A673 (cell line): ENCODE data around the gene ROBO2. TPM values are rescaled to one million over a fixed set of nuclear protein-coding genes. Genes with fewer than 3 reads are reported as not detected.

ENCODE experiments used
- BruUV-seq: library from RNA; stranded (reverse); fragments of 400-500 nt; replicated peaks from 2 replicates; lab custom pipeline; 2021; lab: Mats Ljungman, UMichigan
- CTCF ChIA-PET: fragments of 300-600 bp; sonication (Branson Sonifier 250); formaldehyde crosslinking; loops from one replicate; lab custom pipeline; 2022; ENCODE audit warnings: antibody characterized with exemption; lab: Charles Lee
- POLR2A ChIA-PET: fragments of 300-600 bp; sonication (Branson Sonifier 250); formaldehyde crosslinking; loops from one replicate; lab custom pipeline; 2022; ENCODE audit warnings: antibody characterized with exemption; ENCODE audit not compliant: low non-redundant PET; lab: Charles Lee
- DNase-seq: peaks from one replicate; pipeline ENCODE4 v3.0.0-alpha.2; 2015; ENCODE audit warnings: low spot score
- H3K27ac ChIP-seq: fragments of 200-600 bp; sonication (generic); 2 replicates; pipeline ENCODE4 v1.5.1; 2016; ENCODE audit warnings: mixed run types, low read depth, mild to moderate bottlenecking, mixed read lengths, antibody characterized with exemption, low read length; ENCODE audit not compliant: poor library complexity, severe bottlenecking
- H3K27me3 ChIP-seq: fragments of 200-600 bp; sonication (generic); replicated peaks from 2 replicates; pipeline ENCODE4 v1.6.1; 2017; ENCODE audit warnings: mixed run types, low read depth, mild to moderate bottlenecking, mixed read lengths, antibody characterized with exemption, low read length; ENCODE audit not compliant: insufficient read depth, poor library complexity
- H3K36me3 ChIP-seq: fragments of 200-600 bp; sonication (generic); 2 replicates; pipeline ENCODE4 v1.6.1; 2016; ENCODE audit warnings: mixed run types, mild to moderate bottlenecking, mixed read lengths, antibody characterized with exemption, low read length; ENCODE audit not compliant: insufficient read depth, poor library complexity, severe bottlenecking
- H3K4me1 ChIP-seq: fragments of 200-600 bp; sonication (generic); 2 replicates; pipeline ENCODE4 v1.6.1; 2017; ENCODE audit warnings: mixed run types, mild to moderate bottlenecking, mixed read lengths, antibody characterized with exemption, low read length; ENCODE audit not compliant: insufficient read depth, poor library complexity, severe bottlenecking
- H3K4me3 ChIP-seq: fragments of 200-600 bp; sonication (generic); 2 replicates; pipeline ENCODE4 v1.5.1; 2016; ENCODE audit warnings: low read depth, mixed run types, mild to moderate bottlenecking, mixed read lengths, low read length; ENCODE audit not compliant: poor library complexity, severe bottlenecking
- H3K9me3 ChIP-seq: fragments of 200-600 bp; sonication (generic); 2 replicates; pipeline ENCODE4 v1.6.1; 2016; ENCODE audit warnings: mixed run types, low read depth, mild to moderate bottlenecking, mixed read lengths, antibody characterized with exemption, low read length; ENCODE audit not compliant: poor library complexity, severe bottlenecking
- EZH2 ChIP-seq: fragments of 200-600 bp; sonication (generic); IDR thresholded peaks from 2 replicates; pipeline ENCODE4 v1.6.1; 2017; ENCODE audit warnings: borderline replicate concordance, low read depth, mild to moderate bottlenecking, mixed read lengths, antibody characterized with exemption, low read length; ENCODE audit not compliant: poor library complexity, severe bottlenecking
- intact Hi-C: fragments of 100-400 bp; cut with micrococcal nuclease; formaldehyde crosslinking; loops from one replicate; pipeline ENCODE4 v1.10.0; 2022; ENCODE audit not compliant: unreplicated experiment
- total RNA-seq: library from RNA; stranded (reverse); gene quantifications from 2 replicates; pipeline ENCODE4 v1.2.3, GENCODE V29; 2021
- TF ChIP-seq, protein P1 (sequence below): fragments of 300-800, 200-600 bp; sonication (generic); conservative IDR thresholded peaks from 2 replicates; pipeline ENCODE4 v1.5.1; 2017; ENCODE audit warnings: low read depth, mild to moderate bottlenecking, antibody characterized with exemption, low read length, moderate library complexity, mixed read lengths

Gene ROBO2
- total RNA-seq, 1 experiment from 2014 or later, result 17.5 TPM

- no peak overlapping the region for H3K4me3 ChIP-seq
- CTCF ChIA-PET, result no interaction called here
- H3K9me3 ChIP-seq, result no peaks in the 10 kb centered on the region
- no peak overlapping the region for H3K27ac ChIP-seq
- no peaks in the 10 kb centered on the region for H3K4me1 ChIP-seq
- BruUV-seq, result no TSS peak
- H3K27me3 ChIP-seq, result no peaks in the 10 kb centered on the region
- TF ChIP-seq EZH2, result no peak
- TF ChIP-seq, protein P1, sequence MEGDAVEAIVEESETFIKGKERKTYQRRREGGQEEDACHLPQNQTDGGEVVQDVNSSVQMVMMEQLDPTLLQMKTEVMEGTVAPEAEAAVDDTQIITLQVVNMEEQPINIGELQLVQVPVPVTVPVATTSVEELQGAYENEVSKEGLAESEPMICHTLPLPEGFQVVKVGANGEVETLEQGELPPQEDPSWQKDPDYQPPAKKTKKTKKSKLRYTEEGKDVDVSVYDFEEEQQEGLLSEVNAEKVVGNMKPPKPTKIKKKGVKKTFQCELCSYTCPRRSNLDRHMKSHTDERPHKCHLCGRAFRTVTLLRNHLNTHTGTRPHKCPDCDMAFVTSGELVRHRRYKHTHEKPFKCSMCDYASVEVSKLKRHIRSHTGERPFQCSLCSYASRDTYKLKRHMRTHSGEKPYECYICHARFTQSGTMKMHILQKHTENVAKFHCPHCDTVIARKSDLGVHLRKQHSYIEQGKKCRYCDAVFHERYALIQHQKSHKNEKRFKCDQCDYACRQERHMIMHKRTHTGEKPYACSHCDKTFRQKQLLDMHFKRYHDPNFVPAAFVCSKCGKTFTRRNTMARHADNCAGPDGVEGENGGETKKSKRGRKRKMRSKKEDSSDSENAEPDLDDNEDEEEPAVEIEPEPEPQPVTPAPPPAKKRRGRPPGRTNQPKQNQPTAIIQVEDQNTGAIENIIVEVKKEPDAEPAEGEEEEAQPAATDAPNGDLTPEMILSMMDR, result no peak
- DNase-seq, result no peak
- intact Hi-C loops, result no loop called here
- no peaks in the 10 kb centered on the region for H3K36me3 ChIP-seq
- POLR2A ChIA-PET, result no interaction called here
Observed at GRCh38 chr3:77354958-77355357, 315.1 kb downstream of the ROBO2 start.

DNA sequence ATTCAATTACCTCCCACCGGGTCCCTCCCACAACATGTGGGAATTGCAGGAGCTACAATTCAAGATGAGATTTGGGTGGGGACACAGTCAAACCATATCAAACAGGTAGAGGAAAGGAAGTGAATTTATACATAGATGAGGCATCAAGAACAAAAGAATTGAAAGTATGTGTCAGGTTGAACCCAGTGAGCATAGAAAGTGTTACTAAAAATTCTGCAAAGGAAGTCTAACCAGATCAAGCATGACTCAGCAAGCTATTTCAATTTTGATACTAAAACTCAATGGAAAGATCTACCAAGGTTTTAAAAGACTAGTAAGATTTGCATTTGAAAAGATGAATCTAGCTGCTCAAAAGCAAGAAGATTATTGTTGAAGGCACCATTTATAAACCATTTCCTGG lies 323.0 kb downstream of the ROBO2 start:
- Histone ChIP-seq H3K27ac (no peak overlapping the region), H3K27me3 (no peaks in the 10 kb centered on the region), H3K4me3 (no peak overlapping the region), H3K4me1 (peaks cover 11% of the 10 kb centered on the region), H3K36me3 (no peaks in the 10 kb centered on the region), H3K9me3 (no peaks in the 10 kb centered on the region)
- intact Hi-C loops, result no loop called here
- no peak for DNase-seq
- BruUV-seq, result no TSS peak
- TF ChIP-seq, protein P1, result no peak
- TF ChIP-seq EZH2, result no peak
- POLR2A ChIA-PET, result no interaction called here
- CTCF ChIA-PET, result no interaction called here

DNA sequence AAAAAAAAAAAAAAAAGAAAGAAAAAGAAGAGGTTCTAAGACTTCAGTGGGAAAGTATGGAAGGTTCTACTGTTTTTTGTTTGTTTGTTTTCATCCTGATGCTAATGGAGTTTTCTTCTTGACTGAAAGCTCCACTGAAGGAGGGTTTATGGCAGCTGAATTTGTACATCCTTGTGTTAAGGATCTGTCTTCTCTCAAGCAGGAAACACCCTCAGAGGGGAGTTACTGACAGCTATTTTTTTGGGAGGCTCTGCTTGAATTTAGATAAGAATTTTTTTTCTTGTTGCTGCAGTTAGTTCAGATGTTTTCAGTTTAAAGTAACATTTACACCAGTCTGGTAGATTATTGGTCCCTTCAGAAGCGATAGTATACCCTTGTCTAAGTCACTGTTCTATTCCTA lies 325.3 kb downstream of the ROBO2 start:
- Histone ChIP-seq H3K4me3 (no peak overlapping the region), H3K27ac (no peak overlapping the region), H3K36me3 (no peaks in the 10 kb centered on the region), H3K9me3 (no peaks in the 10 kb centered on the region), H3K27me3 (no peaks in the 10 kb centered on the region), H3K4me1 (peaks cover 15% of the 10 kb centered on the region)
- BruUV-seq, result no TSS peak
- no peak for DNase-seq
- intact Hi-C loops, result no loop called here
- CTCF ChIA-PET, result no interaction called here
- POLR2A ChIA-PET, result no interaction called here
- TF ChIP-seq EZH2, result no peak
- TF ChIP-seq, protein P1, result no peak
